ENCODE data around the gene IRF4. TPM values are rescaled to one million over a fixed set of nuclear protein-coding genes. Genes with fewer than 3 reads are reported as not detected.

The IRF4 gene
- total RNA-seq, 2 experiments from 2014 or later: 189 to 291 TPM

DNA sequence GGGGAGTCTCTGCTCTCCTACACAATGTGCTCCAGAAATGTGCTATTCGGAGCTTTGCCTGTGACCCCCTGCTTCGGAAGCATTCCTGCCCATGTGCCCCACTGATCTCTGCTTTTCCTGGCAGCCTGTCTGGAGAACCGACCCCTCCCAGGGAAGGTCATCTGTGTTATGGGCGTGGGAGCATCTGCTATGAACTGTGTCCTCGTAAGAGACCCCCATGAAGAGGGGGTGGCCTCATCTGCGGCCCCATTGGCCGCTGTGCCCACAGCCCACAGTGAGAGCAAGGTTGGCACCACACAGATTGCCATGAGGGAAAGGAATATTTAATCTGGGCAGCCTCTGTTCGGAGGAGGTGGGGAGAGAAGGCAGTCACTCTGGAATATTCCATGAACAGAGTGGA is 32.7 kb upstream of the IRF4 start:
- Histone ChIP-seq H3K9me2 (ENCODE audit: insufficient read depth, low read length) (no peaks in the 10 kb centered on the region), H2AFZ (ENCODE audit: low read length) (no peak overlapping the region), H3K27ac (ENCODE audit: low read depth, low read length, poor library complexity, severe bottlenecking) (peak overlapping the region; percentile 86), H3K4me3 (ENCODE audit: low read depth, low read length, poor library complexity, severe bottlenecking) (no peak overlapping the region), H4K20me1 (ENCODE audit: insufficient read depth, low read length) (no peaks in the 10 kb centered on the region), H3K4me2 (ENCODE audit: low read length) (peak overlapping the region; percentile 66; the same call in 1 of the 2 replicates), H3K36me3 (ENCODE audit: insufficient read depth, low read length) (no peaks in the 10 kb centered on the region), H3K9me3 (ENCODE audit: low read length) (no peaks in the 10 kb centered on the region), H3K4me1 (ENCODE audit: insufficient read depth, low read length, poor library complexity, severe bottlenecking) (peaks cover 100% of the 10 kb centered on the region), H3K79me2 (ENCODE audit: insufficient read depth, low read depth, low read length) (no peaks in the 10 kb centered on the region)
- no peak for TF ChIP-seq EZH2phosphoT487 (IDR thresholded peaks at IDR 0.05; ENCODE audit: borderline replicate concordance, low read depth, low read length)
- TF ChIP-seq, protein P1, sequence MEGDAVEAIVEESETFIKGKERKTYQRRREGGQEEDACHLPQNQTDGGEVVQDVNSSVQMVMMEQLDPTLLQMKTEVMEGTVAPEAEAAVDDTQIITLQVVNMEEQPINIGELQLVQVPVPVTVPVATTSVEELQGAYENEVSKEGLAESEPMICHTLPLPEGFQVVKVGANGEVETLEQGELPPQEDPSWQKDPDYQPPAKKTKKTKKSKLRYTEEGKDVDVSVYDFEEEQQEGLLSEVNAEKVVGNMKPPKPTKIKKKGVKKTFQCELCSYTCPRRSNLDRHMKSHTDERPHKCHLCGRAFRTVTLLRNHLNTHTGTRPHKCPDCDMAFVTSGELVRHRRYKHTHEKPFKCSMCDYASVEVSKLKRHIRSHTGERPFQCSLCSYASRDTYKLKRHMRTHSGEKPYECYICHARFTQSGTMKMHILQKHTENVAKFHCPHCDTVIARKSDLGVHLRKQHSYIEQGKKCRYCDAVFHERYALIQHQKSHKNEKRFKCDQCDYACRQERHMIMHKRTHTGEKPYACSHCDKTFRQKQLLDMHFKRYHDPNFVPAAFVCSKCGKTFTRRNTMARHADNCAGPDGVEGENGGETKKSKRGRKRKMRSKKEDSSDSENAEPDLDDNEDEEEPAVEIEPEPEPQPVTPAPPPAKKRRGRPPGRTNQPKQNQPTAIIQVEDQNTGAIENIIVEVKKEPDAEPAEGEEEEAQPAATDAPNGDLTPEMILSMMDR (conservative IDR thresholded peaks at IDR 0.05; ENCODE audit: low read length): no peak
- CTCF ChIA-PET (ENCODE audit: unreplicated experiment): interaction anchor here (0.8 kb wide), 1 partner anchor 53 kb away, joined by 3 read pairs; no protein-coding TSS in a partner anchor
- no peak for DNase-seq (ENCODE audit: low spot score)
- POLR2A ChIA-PET: interaction anchor here (1.0 to 4.9 kb wide), 5 partner anchors 8 to 49 kb away, joined by 3 to 69 read pairs (median 15); no protein-coding TSS in a partner anchor
- no TSS peak for BruUV-seq (replicated peaks)
- intact Hi-C loops (cut with micrococcal nuclease; ENCODE audit: unreplicated experiment): no loop called here

DNA sequence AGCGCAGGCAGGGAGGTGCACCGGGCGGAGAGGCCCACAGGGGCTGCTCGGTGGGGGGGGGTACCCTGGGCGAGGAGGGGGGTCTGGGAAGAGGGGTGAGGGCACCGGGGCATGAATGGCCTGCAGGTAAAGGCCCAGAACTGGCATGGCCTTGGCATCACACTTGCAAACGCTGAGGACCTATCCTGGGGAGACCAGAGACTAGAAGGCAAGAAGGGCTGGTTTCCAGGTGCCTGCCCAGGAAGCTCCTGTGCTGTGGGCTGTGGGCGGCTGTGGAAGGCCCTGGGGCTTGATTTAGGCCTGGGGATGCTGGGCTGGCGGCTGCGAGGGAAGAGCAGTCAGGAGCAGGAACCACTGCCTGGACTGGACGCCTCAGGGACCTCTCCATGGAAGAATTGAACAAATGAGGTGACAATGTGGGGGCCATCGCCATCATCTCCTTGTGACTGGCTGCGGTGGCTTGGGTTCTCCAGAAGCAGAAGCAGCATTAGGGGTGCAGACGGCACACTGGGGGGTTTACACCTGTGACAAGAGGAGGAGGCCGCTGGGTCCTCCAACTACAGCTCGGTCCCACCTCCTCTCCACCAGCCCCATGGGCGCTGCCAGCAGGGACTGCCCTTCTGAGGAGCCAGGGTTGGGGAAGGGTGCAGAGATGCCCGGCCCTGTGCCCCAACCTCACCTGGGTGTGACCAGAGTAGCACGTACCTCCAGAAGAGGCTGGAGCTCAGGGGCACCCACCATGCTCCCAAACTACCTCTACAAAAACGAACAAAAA is 32.1 kb upstream of the IRF4 start:
- Histone ChIP-seq H3K9me3 (ENCODE audit: low read length) (no peaks in the 10 kb centered on the region), H3K9me2 (ENCODE audit: insufficient read depth, low read length) (no peaks in the 10 kb centered on the region), H3K4me1 (ENCODE audit: insufficient read depth, low read length, poor library complexity, severe bottlenecking) (peaks cover 100% of the 10 kb centered on the region), H3K36me3 (ENCODE audit: insufficient read depth, low read length) (no peaks in the 10 kb centered on the region), H3K4me2 (ENCODE audit: low read length) (peak overlapping the region; percentile 66), H3K4me3 (ENCODE audit: low read depth, low read length, poor library complexity, severe bottlenecking) (no peak overlapping the region), H3K27ac (ENCODE audit: low read depth, low read length, poor library complexity, severe bottlenecking) (peak overlapping the region; percentile 95), H4K20me1 (ENCODE audit: insufficient read depth, low read length) (no peaks in the 10 kb centered on the region), H3K79me2 (ENCODE audit: insufficient read depth, low read depth, low read length) (no peaks in the 10 kb centered on the region), H2AFZ (ENCODE audit: low read length) (peak overlapping the region; percentile 70; the same call in 1 of the 2 replicates)
- ChIA-PET POLR2A (interaction anchor here (0.8 to 8.0 kb wide), 19 partner anchors 7 to 170 kb away, joined by 3 to 81 read pairs (median 9); partner anchors contain the start of gene IRF4), CTCF (ENCODE audit: unreplicated experiment) (interaction anchor here (0.8 to 1.6 kb wide), 4 partner anchors 13 to 33 kb away, joined by 4 to 6 read pairs (median 4); no protein-coding TSS in a partner anchor)
- intact Hi-C loops (cut with micrococcal nuclease; ENCODE audit: unreplicated experiment): no loop called here
- no TSS peak for BruUV-seq (replicated peaks)
- DNase-seq (ENCODE audit: low spot score): no peak
- TF ChIP-seq, protein P1 (conservative IDR thresholded peaks at IDR 0.05; ENCODE audit: low read length): no peak
- no peak for TF ChIP-seq EZH2phosphoT487 (IDR thresholded peaks at IDR 0.05; ENCODE audit: borderline replicate concordance, low read depth, low read length)

All from OCI-LY7 (cell line).